HepG2 (cell line): Measurements from ENCODE around the gene HAO2.

Experiments
- CAMTA2 ChIP-seq: sonication (generic); formaldehyde crosslinking; IDR thresholded peaks from 2 replicates; pipeline ENCODE4 v1.4.0; 2020; ENCODE audit warnings: mild to moderate bottlenecking, missing genetic modification reagents, borderline replicate concordance
- HOXA7 ChIP-seq: sonication (generic); formaldehyde crosslinking; IDR thresholded peaks from 2 replicates; pipeline ENCODE4 v1.8.1; 2022; ENCODE audit warnings: mild to moderate bottlenecking, missing genetic modification reagents, moderate library complexity
- TF ChIP-seq, protein P1 (sequence below): sonication (generic); formaldehyde crosslinking; IDR thresholded peaks from 2 replicates; pipeline ENCODE4 v1.4.0; 2020; ENCODE audit warnings: missing genetic modification reagents
- TF ChIP-seq, protein P2 (sequence below): sonication (generic); formaldehyde crosslinking; IDR thresholded peaks from 2 replicates; pipeline ENCODE4 v1.5.0; 2020; ENCODE audit warnings: mild to moderate bottlenecking, missing genetic modification reagents, moderate library complexity
- TF ChIP-seq, protein P3 (sequence below): sonication (generic); formaldehyde crosslinking; IDR thresholded peaks from 2 replicates; pipeline ENCODE4 v1.4.0; 2020; ENCODE audit warnings: missing genetic modification reagents
- TF ChIP-seq, protein P4 (sequence below): IDR thresholded peaks from 2 replicates; pipeline ENCODE4 v1.6.1; 2012; ENCODE audit warnings: inconsistent platforms

DNA sequence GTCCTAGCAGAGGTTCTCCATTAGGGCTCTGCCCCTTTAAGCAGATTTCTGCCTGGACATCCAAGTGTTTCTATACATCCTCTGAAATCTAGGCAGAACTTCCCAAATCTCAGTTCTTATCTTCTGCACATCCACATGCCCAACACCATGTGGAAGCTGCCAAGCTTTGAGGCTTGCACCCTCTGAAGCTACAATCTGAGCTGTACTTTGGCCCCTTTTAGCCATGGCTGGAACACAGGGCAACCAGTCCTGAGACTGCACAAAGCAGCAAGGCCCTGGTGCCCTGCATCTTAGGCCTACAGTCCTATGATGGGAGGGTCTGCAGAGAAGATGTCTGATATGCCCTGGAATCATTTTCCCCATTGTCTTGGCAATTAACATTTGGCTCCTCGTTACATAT lies 8.0 kb downstream of the HAO2 start:
- TF ChIP-seq, protein P1, sequence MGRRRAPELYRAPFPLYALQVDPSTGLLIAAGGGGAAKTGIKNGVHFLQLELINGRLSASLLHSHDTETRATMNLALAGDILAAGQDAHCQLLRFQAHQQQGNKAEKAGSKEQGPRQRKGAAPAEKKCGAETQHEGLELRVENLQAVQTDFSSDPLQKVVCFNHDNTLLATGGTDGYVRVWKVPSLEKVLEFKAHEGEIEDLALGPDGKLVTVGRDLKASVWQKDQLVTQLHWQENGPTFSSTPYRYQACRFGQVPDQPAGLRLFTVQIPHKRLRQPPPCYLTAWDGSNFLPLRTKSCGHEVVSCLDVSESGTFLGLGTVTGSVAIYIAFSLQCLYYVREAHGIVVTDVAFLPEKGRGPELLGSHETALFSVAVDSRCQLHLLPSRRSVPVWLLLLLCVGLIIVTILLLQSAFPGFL = no peak
- TF ChIP-seq CAMTA2 = no peak
- TF ChIP-seq, protein P2, sequence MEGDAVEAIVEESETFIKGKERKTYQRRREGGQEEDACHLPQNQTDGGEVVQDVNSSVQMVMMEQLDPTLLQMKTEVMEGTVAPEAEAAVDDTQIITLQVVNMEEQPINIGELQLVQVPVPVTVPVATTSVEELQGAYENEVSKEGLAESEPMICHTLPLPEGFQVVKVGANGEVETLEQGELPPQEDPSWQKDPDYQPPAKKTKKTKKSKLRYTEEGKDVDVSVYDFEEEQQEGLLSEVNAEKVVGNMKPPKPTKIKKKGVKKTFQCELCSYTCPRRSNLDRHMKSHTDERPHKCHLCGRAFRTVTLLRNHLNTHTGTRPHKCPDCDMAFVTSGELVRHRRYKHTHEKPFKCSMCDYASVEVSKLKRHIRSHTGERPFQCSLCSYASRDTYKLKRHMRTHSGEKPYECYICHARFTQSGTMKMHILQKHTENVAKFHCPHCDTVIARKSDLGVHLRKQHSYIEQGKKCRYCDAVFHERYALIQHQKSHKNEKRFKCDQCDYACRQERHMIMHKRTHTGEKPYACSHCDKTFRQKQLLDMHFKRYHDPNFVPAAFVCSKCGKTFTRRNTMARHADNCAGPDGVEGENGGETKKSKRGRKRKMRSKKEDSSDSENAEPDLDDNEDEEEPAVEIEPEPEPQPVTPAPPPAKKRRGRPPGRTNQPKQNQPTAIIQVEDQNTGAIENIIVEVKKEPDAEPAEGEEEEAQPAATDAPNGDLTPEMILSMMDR (CRISPR knock-in tag) = no peak
- TF ChIP-seq HOXA7 = no peak
- TF ChIP-seq, protein P3, sequence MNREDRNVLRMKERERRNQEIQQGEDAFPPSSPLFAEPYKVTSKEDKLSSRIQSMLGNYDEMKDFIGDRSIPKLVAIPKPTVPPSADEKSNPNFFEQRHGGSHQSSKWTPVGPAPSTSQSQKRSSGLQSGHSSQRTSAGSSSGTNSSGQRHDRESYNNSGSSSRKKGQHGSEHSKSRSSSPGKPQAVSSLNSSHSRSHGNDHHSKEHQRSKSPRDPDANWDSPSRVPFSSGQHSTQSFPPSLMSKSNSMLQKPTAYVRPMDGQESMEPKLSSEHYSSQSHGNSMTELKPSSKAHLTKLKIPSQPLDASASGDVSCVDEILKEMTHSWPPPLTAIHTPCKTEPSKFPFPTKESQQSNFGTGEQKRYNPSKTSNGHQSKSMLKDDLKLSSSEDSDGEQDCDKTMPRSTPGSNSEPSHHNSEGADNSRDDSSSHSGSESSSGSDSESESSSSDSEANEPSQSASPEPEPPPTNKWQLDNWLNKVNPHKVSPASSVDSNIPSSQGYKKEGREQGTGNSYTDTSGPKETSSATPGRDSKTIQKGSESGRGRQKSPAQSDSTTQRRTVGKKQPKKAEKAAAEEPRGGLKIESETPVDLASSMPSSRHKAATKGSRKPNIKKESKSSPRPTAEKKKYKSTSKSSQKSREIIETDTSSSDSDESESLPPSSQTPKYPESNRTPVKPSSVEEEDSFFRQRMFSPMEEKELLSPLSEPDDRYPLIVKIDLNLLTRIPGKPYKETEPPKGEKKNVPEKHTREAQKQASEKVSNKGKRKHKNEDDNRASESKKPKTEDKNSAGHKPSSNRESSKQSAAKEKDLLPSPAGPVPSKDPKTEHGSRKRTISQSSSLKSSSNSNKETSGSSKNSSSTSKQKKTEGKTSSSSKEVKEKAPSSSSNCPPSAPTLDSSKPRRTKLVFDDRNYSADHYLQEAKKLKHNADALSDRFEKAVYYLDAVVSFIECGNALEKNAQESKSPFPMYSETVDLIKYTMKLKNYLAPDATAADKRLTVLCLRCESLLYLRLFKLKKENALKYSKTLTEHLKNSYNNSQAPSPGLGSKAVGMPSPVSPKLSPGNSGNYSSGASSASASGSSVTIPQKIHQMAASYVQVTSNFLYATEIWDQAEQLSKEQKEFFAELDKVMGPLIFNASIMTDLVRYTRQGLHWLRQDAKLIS (CRISPR knock-in tag) = no peak
- TF ChIP-seq, protein P4, sequence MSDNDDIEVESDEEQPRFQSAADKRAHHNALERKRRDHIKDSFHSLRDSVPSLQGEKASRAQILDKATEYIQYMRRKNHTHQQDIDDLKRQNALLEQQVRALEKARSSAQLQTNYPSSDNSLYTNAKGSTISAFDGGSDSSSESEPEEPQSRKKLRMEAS = no peak
